NOMO-1 (cell line): Measurements from ENCODE around the gene MLC1.
A peak's percentile ranks its signal among the peaks of the same experiment; 100 is the strongest.

ENCODE experiments used
- DNase-seq, 2 experiments: peaks; one replicate each; lab custom pipeline; 2025; ENCODE audit not compliant: unreplicated experiment in 2 of 2; lab: John Stamatoyannopoulos, UW

MLC1 gene

DNA sequence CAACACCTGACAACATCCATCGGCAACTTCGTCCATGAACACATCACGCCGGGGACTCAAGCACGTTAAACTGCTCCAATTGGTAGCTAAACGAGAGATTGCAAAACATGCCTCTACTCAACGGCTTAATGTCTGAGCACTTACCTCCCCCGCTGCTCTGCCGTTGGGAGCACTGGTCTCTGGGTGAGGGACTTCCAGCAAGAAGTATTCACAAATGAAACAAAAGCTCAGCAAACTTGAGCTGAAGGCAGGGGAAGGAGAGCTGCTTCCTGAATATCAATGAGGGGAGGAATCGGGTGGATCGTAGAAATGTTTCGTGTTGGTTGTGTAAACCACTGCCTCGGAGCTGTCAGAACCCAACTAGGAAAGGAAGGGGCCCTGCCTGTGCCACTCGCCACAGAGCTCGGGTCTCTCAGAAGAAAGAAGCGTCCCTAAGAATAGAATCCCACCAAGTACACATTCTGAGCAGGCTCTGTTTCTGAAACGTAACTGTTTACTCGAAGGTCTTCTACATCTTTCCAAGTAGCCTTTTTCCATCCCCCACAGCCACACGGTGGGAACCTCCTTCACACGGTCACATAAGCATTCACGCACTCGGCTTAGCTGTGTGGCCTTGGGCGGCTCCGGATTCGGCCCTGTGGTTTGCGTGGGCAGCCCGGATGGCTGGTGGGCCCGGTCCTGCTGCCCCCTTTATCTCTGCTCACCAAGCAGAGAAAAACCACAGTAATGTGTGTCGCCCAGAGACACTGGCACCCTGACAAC, at the start of gene MLC1:
TSS of gene MLC1 (minus strand) at position 216 of the 762 bp plus-strand sequence. CDS start 524 bp downstream, outside the sequence.
- peak; percentile 75 to 76 for DNase-seq

DNA sequence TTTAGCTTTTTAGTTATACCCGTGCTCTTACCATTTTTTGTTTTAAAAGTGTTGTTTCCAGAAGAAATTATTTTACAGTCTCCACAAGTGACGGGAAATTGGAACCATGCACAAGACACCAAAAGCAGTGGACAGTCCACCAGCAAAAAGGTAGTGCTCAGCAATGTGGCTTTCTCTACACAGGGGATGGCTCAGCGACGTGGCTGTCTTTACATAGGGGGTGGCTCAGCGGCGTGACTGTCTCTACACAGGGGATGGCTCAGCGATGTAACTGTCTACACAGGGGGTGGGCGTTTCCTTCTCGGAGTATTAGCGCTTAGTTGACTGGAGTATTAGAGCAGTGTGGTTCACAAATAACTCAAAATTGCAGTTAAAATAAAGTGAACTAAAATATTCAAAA, 49.3 kb upstream of the MLC1 start:
- no peak for DNase-seq

DNA sequence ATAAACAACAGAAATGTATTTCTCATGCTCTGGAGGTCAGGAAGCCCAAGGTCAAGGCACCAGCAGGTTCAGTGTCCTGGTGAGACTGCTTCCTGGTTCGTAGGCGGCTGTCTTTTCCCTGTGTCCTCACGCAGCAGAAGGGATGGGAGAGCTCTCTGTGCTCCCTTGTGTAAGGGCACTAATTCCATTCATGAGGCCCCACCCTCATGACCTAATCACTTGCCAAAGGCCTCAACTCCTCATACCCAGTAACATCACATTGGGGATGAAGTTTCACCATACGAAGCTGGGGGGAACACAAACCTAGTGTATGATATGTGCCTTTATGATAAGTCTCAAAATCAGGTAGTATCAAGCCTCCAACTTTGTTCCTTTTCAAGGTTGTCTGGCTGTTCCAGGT, 46.7 kb upstream of the MLC1 start:
- no peak for DNase-seq

DNA sequence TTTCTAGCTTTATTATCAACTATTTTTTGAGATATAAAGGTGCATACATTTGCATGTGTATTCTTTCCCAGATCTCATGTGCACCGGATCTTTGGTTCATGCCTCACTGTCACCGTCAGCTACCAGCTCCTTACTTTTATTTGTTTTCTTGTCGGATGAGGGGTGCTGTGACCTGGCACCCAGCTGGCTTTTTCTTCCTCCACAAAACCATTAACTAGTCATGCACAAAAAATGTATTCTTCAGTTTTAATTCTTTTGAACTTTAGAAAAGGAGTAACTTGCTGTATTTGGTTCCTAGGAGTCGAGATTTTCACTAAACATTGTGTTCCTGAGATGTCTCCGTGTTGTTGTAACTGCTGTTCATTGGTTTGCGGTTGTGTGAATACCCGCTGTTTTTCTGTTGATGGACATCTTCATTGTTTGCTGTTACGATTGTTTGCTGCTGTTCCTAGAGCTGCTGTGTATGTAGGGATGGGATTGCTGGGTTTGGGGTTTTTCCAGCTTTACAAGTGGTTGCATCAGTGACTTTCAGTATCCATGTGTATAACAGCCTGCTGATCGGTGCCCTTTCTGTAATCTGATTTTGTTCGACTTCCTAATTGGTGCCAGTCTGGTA, 44.0 kb upstream of the MLC1 start:
- DNase-seq: no peak

DNA sequence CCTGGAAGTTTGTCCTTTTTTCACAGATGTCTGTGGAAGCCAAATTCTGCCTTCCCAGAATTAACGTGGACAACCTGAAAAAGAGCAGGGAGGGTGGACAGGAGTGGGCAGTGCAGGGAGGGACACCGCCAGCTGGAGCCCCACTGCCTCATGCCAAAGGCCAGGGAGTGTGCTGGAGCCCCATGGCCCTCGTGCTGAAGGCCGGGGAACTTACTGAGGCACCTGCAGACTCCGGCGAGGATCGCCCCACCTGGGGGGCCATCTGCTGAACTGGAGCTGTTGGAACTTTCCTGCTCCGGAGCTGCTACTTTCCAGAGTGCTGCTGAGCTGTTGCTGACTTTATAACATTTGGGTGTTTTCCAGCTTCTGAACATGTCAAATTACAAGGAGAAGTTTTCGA, 39.8 kb upstream of the MLC1 start:
- no peak for DNase-seq

DNA sequence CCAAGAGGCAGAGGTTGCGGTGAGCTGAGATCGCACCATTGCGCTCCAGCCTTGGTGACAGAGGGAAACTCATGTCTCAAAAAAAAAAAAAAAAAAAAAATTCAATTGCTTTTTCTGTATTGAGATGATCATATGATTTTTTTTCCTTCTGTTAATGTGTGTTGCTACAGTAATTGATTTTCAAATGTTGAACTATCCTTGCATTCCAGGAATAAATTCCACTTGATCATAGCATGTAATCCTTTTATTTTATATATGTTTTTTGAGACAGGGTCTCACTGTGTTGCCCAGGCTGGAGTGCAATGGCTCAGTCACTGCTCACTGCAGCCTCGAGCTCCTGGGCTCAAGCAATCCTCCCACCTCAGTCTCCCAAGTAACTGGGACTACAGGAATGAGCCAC, 37.9 kb upstream of the MLC1 start:
- DNase-seq: no peak

DNA sequence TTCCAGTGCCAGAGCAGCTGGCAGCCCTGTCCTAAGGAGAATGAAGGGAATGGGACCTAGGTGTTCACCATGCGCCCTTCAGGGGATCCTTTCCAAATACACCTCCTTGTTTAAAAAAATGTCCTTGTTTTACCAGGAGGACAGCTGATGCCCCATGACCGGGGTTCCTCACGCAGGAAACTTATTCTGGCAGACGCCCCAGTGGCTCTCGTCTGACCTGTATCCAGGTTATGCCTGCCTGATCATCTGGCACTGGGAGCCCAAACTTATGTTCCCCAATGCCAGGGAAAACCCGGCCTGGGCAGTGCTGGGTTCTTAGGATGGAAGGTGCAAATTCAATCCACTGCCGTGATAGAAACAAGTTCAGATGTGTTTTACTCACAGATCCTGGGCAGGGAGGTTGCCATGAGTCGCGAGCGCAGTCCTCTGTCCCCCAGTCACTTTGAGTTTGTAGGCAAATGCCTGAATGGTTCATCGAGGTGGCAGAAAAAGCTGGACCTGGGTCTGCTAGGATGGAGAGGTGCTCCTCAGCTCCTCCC, 36.0 kb upstream of the MLC1 start:
- no peak for DNase-seq

DNA sequence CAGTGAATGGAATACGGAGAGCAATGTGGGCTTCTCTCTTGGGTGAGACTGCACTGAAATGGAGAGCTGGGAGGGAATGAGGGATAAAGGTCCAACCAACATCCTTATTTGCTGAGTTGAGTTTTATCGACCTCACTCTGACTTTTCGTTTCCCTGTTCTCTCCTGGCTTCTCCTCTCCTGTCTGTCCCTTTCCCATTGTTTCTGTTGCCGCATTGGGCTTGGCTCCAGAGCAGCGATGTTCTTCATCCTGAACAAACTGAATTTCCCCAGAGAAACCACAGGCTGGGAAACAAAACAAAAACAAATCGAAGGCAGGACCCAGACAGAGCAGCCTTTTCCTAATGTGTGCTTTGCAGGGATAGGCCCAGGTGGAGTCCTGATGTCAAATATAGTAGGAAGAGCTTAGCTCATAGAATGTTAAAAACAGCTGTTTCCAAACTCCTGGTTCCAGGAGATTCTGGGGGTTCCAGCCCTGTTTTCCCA, 34.6 kb upstream of the MLC1 start:
- DNase-seq: no peak

DNA sequence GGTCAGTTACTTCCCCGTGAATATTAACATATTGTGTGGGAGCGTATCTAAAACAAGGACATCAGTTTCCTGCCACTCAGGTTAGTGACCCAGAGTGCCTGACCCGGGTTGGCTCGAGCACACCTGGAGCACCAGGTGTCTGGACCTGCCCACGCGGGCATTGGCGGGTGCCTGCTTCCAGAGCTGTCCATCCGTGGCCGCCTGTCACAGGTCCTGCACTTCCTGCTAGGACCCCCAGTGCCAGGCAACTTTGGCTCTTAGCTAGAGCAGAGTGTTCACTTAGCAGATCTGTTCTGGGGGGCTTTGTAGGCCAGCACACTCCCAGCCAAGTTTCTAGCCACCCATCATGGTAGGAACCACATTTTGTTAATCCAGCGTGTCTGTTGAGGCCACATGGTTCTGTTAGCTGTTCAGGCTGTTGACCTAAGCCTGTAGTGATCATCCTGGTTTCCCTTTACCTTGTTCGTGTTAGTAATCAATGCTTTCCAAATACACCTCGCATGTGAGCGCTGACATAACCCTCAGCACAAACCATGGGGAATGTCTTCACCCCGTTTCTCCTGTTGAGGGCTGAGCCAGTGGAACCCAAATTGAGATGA, 34.0 kb upstream of the MLC1 start:
- DNase-seq: no peak

DNA sequence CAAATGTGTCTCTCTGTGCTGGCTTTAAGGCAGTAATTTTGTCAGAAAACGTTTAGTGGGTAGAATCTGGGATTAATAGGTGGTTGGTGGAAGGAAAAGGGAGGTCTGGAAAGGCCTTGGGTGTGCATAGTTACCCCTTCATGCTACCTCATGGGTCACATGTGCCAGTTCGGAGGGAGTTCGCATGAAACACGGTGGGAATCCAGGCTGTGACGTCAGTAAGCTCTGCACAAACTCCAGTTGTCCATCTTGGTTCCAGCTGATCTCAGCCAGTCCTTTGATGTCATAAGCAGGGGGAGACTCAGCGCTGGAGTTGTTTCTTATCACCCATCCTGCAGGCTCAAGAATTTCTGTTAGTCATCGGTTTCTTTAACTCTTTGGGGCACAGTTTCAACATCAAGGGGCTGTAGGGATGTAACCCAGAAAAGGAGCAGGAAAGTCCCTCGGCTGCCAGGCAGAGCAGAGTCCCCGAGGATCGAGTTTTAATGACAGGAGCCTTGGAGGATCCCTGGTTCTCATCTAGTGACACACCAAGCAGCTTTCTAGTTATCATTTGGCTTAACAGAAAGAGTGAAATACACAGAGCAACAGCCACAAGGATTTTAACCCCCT, 33.4 kb upstream of the MLC1 start:
- DNase-seq: no peak

DNA sequence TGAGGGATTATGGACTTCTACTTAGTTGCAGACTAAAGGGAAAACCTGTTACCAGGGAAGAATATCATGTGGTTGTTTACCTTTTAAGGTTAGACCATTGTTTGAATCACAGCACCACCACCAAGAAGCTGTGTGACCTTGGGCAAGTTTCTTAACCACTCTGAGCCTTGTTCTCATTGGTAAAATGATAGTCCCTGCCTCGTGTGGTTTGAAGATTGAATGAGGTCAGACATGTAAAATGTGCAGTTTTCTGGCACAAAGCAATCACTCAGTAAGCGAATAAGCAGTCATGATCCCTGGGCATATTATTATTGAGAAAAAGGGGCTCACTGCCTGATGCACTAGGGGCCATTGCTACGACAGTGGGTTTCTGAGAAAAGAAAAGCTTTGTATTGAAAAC, 32.9 kb upstream of the MLC1 start:
- DNase-seq: no peak

DNA sequence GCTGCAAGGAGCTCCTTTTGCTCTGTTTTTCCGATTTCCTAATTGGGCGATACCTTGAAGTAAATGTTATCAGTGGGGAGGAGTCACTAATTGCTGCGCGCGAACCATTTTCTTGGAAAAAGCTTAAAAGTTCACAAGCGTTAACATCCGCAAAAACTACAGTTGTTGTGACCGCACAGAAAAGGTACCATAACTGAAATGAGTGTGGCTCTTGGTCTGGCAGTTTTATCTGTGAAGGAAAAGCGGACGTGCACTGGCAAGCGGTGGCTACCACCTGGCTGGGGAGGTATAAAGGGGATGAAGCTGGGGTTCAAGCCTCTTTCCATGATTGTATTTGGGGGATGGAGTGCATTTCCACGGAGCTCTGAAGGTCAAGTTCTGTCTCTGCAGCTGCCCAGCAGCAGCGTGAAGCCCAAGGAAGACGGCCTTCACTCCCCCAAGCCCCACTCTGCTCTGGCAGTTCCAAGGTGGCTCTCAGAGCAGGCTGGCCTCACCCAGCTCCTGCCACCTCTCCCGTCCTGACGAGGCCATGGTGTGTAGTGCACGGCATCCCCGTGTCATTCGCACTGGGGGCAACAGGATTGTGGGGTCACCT, 32.0 kb upstream of the MLC1 start:
- no peak for DNase-seq

DNA sequence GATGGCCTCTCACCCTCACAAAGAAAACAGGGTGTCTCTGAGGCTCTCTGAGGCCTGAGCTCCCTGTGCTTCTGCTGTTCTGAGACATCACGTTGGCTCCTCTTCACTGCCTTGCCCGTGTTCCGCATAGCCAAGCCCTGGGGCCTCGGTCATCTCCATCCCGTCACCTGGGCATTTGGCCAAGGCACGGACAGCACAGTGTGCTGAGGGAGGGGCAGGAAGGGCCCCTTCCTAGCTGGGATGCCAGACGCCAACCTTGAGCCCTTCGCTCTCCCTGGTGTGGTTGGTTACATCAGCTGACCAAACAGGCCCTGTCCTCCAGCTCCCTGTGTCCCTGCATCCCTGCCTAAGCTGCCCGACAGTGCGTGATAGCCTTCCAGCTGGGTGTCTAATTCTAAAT, 30.5 kb upstream of the MLC1 start:
- DNase-seq: no peak

DNA sequence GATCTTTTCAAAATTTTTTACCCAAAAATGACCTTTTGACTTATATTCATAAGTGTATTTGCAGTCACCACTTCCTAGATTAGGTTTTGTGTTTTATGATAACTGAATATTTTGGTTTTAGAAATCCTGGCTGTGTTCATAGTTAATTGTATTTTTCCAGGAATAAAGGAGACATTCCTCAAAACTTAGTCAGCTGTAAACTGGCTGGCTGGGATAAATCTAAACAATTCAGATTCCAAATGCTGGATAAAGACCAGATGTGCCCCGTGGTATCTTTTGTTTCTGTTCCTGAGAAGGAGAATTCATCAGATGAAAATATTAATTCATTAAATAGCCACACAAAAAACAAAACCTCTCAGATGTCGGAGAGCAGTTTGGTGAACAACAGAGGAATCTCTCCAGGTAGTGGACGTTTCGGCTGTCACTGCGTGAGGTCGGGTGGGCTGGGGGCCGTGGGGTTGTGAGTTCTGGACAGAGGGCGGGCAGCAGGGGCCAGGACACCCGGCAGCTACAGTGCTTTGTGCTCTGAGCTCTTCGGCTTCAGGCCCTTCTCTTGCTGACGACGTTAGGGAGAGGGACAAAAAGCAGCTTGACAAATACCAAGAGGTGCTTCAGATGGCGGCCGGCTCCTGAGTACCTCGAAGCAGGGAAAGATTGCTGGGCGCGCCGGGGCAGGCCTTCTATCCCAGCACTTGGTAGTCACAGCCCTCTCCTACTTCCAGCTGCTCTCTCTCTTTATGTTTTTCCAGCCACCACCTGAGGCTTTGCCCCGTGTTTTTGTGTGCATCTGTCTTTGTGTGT, 29.2 kb upstream of the MLC1 start:
- DNase-seq: no peak

DNA sequence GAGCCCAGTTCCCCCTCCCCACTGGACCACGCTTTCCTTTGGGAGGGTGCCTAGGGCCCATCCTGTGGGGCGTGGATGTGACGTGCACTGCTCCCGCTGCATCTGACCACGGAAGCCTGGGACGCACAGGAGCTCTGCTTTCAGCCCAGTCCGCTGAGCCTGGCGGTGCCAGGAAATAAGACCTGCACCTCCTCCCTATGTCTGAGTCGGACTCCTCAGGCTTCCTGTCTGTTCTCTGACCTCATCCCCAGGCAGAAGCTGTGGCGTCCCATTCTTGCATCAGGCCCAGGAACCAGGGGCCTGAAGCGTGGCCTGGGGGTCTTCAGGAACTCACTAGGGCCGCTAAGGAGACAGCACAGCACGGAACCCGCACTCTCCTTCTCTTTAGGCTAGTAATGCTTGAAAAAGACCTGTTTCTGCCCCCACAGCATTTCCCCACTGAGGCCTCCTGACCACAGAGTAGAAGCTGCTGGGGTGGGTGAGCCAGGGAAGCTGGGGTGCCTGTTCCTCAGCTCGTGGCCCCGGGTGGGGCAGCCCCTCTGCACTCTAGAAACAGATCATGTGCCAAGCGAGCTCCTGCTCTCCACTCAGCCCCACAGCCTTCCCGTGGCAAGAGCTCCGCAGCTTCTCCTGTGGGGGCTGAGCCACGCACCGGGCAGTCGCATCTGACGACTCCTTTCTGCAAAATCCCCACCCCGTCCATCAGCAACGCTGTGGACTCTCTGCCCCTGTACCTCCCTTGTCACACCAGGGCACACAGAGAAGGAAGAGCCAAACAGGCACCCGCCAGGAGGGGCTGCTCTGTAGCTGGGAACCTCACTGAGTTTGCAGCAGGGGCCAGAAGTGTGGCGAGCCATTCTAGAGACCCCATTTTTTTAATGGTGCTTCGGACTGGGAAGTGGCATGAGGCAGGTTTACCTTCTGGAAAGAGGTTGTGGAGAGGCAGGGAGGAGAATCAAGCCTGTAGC, 27.2 kb upstream of the MLC1 start:
- DNase-seq: no peak

DNA sequence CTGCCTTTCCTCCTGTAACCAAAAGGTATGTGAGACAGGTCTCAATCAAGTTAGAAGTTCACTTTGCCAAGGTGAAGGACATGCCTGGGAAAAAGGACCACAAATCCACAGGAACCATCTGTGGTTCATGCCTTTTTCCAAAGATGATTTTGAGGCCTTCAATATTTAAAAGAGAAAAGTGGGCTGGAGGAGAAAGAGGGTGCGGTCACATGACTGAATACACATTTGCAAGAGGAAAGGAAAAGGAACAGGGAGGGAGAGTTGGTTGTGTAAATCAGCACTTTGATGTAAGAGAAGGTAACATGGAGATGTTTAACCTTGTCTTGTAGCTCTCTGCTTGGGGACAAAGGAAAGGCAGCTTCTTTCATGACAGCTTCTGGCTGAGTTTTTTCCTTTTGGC, 25.8 kb upstream of the MLC1 start:
- DNase-seq: no peak

DNA sequence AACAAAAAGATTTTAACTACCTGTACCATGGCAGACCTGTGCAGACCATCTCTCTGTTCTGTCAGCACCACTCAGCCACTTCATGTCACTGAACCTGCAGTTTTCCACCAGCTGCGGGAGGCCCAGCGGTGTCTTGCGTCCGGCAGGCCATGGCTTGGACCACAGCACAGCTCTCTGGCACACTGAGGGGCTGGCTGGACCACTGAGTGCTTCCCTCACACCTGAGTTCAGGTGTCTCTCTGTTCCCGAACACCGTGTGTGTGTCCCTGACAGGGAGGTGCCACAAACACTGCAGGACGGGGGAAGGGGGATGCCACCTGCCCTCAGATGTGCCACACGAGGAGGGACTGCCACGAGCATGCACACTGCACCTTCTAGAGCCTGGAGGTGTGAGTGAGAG, 22.3 kb upstream of the MLC1 start:
- DNase-seq: no peak

DNA sequence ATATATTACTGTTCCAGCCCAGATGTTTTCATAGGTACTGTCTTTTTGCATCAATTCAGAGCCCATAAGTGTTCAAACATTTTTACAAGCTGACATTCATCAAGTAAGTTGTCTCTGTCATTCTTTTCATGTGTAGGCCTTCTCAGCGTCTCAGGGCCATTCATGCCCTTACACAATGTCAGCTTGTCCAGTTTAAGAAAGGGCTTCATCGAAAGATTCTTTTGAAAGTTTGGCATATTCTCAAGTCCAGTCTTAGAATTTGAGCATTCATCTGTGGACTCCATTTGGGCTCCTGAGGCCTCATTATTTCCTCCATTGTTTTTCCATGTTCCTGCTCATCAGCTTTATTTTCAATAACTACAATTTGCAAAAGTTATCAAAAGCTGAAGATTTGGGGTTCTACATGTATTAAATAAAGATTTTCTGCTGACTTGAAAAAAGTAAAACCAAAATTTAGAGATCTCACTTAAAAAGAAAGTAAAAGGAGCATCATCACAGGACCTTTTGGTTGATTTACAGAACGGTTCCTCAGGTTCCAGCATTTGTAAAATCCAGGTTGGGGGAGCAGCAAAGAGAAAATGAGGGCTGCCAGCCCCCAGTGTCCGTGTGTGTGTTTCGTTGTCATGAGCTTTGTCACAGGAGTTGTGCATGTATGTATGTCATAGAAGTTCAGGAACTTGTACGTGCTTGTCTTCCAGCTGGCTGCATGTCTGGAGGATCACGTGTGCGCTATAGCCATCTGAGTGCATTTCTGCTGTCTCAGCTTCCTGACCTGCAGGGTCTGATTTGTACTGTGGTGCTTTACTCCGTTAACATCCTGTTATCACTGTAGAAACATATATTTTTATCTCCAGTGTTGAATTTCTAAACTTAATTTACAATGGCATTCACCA, 20.2 kb upstream of the MLC1 start:
- DNase-seq: no peak
